Spinal cord (tissue), 10 donors: ENCODE data around the gene RARG. TPM values are rescaled to one million over a fixed set of nuclear protein-coding genes. Genes with fewer than 3 reads are reported as not detected.

Source experiments
- DNase-seq, 6 donors: peaks; one replicate each; pipeline versions ENCODE4 v3.0.0 to v3.0.0-alpha.2; 2013 to 2015; ENCODE audit warnings: low spot score in 6 of 6, low read depth in 4 of 6
- H3K27ac ChIP-seq: one replicate; pipeline ENCODE4 v1.5.1; 2013; ENCODE audit warnings: low read depth, low read length, control low read depth
- H3K27me3 ChIP-seq: one replicate; pipeline ENCODE4 v1.6.1; 2013; ENCODE audit warnings: low read length; ENCODE audit not compliant: control insufficient read depth, insufficient read depth
- H3K36me3 ChIP-seq: one replicate; pipeline ENCODE4 v1.6.1; 2013; ENCODE audit warnings: low read length; ENCODE audit not compliant: control insufficient read depth, insufficient read depth
- H3K4me1 ChIP-seq: one replicate; pipeline ENCODE4 v1.6.1; 2013; ENCODE audit warnings: low read length; ENCODE audit not compliant: control insufficient read depth, insufficient read depth
- H3K4me3 ChIP-seq: one replicate; pipeline ENCODE4 v1.5.1; 2013; ENCODE audit warnings: low read depth, low read length, control low read depth
- H3K9me3 ChIP-seq: one replicate; pipeline ENCODE4 v1.6.1; 2013; ENCODE audit warnings: low read length; ENCODE audit not compliant: control insufficient read depth, insufficient read depth
- WGBS: methylation state at CpG from one replicate; pipeline ENCODE4 v1.1.5; 2013; ENCODE audit warnings: missing lambda C conversion rate; ENCODE audit not compliant: insufficient coverage; 5-methylcytosine and 5-hydroxymethylcytosine counted together
- polyA plus RNA-seq, 2 donors: library from polyadenylated mRNA; unstranded; fragments of 120-200 nt; gene quantifications; one replicate each; pipeline ENCODE4 v1.2.1, GENCODE V29; 2013; ENCODE audit not compliant: insufficient read length in 2 of 2
- total RNA-seq, 2 donors: library from RNA; depleted of rRNA in 1 of 2; stranded (reverse); fragments of 120-200 nt in 1 of 2; fragments of >200 nt in 1 of 2; gene quantifications; one replicate each; pipeline versions ENCODE4 v1.2.3 to v1.2.4, GENCODE V29; 2013 to 2014
- donor health status: healthy.

The RARG gene
- total and polyA plus RNA-seq, 4 donors: 10.8 to 20.1 (median 15.2) TPM

- Histone ChIP-seq H3K4me3 (peak overlapping the region; percentile 83), H3K27me3 (no peaks in the 10 kb centered on the region), H3K4me1 (peaks cover 34% of the 10 kb centered on the region), H3K27ac (peak overlapping the region; percentile 94), H3K9me3 (no peaks in the 10 kb centered on the region), H3K36me3 (peaks cover 35% of the 10 kb centered on the region)
- WGBS: 1% methylated on average over 43 of the region's 51 CpGs
- peak in 5 of 6 donors; percentile 59 to 93 (median 76) for DNase-seq
These were observed 19.7 kb upstream of the RARG start for GRCh38 chr12:53251477-53252348.

- no peaks in the 10 kb centered on the region for H3K4me1 ChIP-seq
- H3K27ac ChIP-seq: no peak overlapping the region
- H3K9me3 ChIP-seq: no peaks in the 10 kb centered on the region
- peaks cover 2% of the 10 kb centered on the region for H3K27me3 ChIP-seq
- H3K36me3 ChIP-seq: no peaks in the 10 kb centered on the region
- 57% methylated on average over 1 of the region's 3 CpGs for WGBS
- H3K4me3 ChIP-seq: no peak overlapping the region
- no peak for DNase-seq
These were observed 13.3 kb upstream of the RARG start for GRCh38 chr12:53245286-53245685.

GRCh38 chr12:53244337-53244736, 12.3 kb upstream of the RARG start:
- WGBS: 22% methylated on average over 1 of the region's 1 CpG
- Histone ChIP-seq H3K4me1 (no peaks in the 10 kb centered on the region), H3K27ac (no peak overlapping the region), H3K27me3 (peaks cover 2% of the 10 kb centered on the region), H3K9me3 (no peaks in the 10 kb centered on the region), H3K36me3 (no peaks in the 10 kb centered on the region), H3K4me3 (no peak overlapping the region)
- DNase-seq: no peak

- Histone ChIP-seq H3K4me3 (no peak overlapping the region), H3K27ac (no peak overlapping the region), H3K36me3 (no peaks in the 10 kb centered on the region), H3K9me3 (no peaks in the 10 kb centered on the region), H3K4me1 (no peaks in the 10 kb centered on the region), H3K27me3 (peaks cover 2% of the 10 kb centered on the region)
- DNase-seq: no peak
- 57% methylated on average over 10 of the region's 11 CpGs for WGBS
These were observed 9.8 kb upstream of the RARG start for GRCh38 chr12:53241623-53242412.

- peaks cover 2% of the 10 kb centered on the region for H3K27me3 ChIP-seq
- WGBS: 94% methylated on average over 7 of the region's 10 CpGs
These were observed 7.7 kb upstream of the RARG start for GRCh38 chr12:53239643-53240258.

GRCh38 chr12:53236443-53237111, 4.6 kb upstream of the RARG start:
- no peaks in the 10 kb centered on the region for H3K36me3 ChIP-seq
- peaks cover 11% of the 10 kb centered on the region for H3K27me3 ChIP-seq
- WGBS: no CpG with 5 or more reads among the region's 1 CpG
- no peak for DNase-seq
- no peaks in the 10 kb centered on the region for H3K9me3 ChIP-seq
- H3K4me3 ChIP-seq: no peak overlapping the region
- peaks cover 36% of the 10 kb centered on the region for H3K4me1 ChIP-seq
- H3K27ac ChIP-seq: no peak overlapping the region

More at GRCh38 chr12:53239643-53240258, 7.7 kb upstream of the RARG start:
- Histone ChIP-seq H3K9me3 (no peaks in the 10 kb centered on the region), H3K36me3 (no peaks in the 10 kb centered on the region), H3K27ac (no peak overlapping the region), H3K4me3 (no peak overlapping the region), H3K4me1 (peaks cover 6% of the 10 kb centered on the region)
- no peak for DNase-seq

GRCh38 chr12:53235742-53236442, 3.9 kb upstream of the RARG start:
- Histone ChIP-seq H3K27me3 (peaks cover 16% of the 10 kb centered on the region), H3K36me3 (no peaks in the 10 kb centered on the region), H3K9me3 (no peaks in the 10 kb centered on the region), H3K4me3 (no peak overlapping the region), H3K4me1 (peaks cover 43% of the 10 kb centered on the region), H3K27ac (no peak overlapping the region)
- WGBS: 67% methylated on average over 5 of the region's 9 CpGs
- no peak for DNase-seq

- no peak for DNase-seq
- H3K27me3 ChIP-seq: peaks cover 17% of the 10 kb centered on the region
- H3K4me1 ChIP-seq: peaks cover 50% of the 10 kb centered on the region
- H3K27ac ChIP-seq: no peak overlapping the region
- H3K36me3 ChIP-seq: no peaks in the 10 kb centered on the region
- WGBS: no CpG with 5 or more reads among the region's 3 CpGs
- no peak overlapping the region for H3K4me3 ChIP-seq
- no peaks in the 10 kb centered on the region for H3K9me3 ChIP-seq
These were observed 3.2 kb upstream of the RARG start for GRCh38 chr12:53235164-53235563.
